Gastroesophageal sphincter (tissue), 4 donors: ENCODE results near the gene TRHDE. TPM values are rescaled to one million over a fixed set of nuclear protein-coding genes. Genes with fewer than 3 reads are reported as not detected.

Source experiments
- ATAC-seq: fragments of 150-250 bp; one replicate; pipeline ENCODE4 v1.9.1; 2016; ENCODE audit warnings: mild to moderate bottlenecking, moderate library complexity
- H3K27ac ChIP-seq, 4 donors: fragments of 200-600 bp; sonication (generic) in 3 of 4; 1 replicate in 3 of 4; 2 replicates in 1 of 4; pipeline ENCODE4 v1.5.1; 2016 to 2019
- H3K27me3 ChIP-seq: fragments of 200-600 bp; sonication (generic); one replicate; pipeline ENCODE4 v1.5.1; 2019
- H3K36me3 ChIP-seq, 2 donors: fragments of 200-600 bp; sonication (generic); one replicate each; pipeline ENCODE4 v1.5.1; 2019; ENCODE audit warnings: control low read depth in 1 of 2
- H3K4me1 ChIP-seq, 3 donors: fragments of 200-600 bp; sonication (generic); 1 replicate in 2 of 3; 2 replicates in 1 of 3; pipeline ENCODE4 v1.5.1; 2016 to 2019; ENCODE audit warnings: control low read depth in 2 of 3
- H3K4me3 ChIP-seq, 2 donors: fragments of 200-600 bp; sonication (generic); one replicate each; pipeline ENCODE4 v1.5.1; 2019; ENCODE audit warnings: mild to moderate bottlenecking in 1 of 2, moderate library complexity in 1 of 2
- H3K9me3 ChIP-seq, 3 donors: fragments of 200-600 bp; sonication (generic); one replicate each; pipeline ENCODE4 v1.5.1; 2017 to 2019; ENCODE audit warnings: control low read depth in 2 of 3
- EP300 ChIP-seq: sonication (generic); formaldehyde crosslinking; IDR thresholded peaks from one replicate; pipeline ENCODE4 v1.6.1; 2017; ENCODE audit warnings: antibody characterized with exemption, mild to moderate bottlenecking
- POLR2A ChIP-seq, 2 donors: fragments of 450-650 bp; IDR thresholded peaks; one replicate each; pipeline ENCODE4 v1.6.1; 2017; ENCODE audit warnings: antibody characterized with exemption in 2 of 2, mild to moderate bottlenecking in 2 of 2, moderate library complexity in 1 of 2
- POLR2AphosphoS5 ChIP-seq: sonication (generic); formaldehyde crosslinking; IDR thresholded peaks from one replicate; pipeline ENCODE4 v1.6.1; 2017; ENCODE audit warnings: antibody characterized with exemption
- WGBS, 2 donors: methylation state at CpG; one replicate each; pipeline ENCODE4 v1.1.5; 2018; ENCODE audit warnings: low coverage in 1 of 2; 5-methylcytosine and 5-hydroxymethylcytosine counted together
- total RNA-seq, 4 donors: library from RNA; depleted of rRNA; stranded (reverse); fragments of >200 nt; gene quantifications; one replicate each; pipeline ENCODE4 v1.1.0, GENCODE V29; 2016
- TF ChIP-seq, protein P1 (sequence below), 4 experiments: fragments of 200-600 bp in 2 of 4; fragments of 450-650 bp in 2 of 4; sonication (generic) in 1 of 4; IDR thresholded peaks; one replicate each; pipeline ENCODE4 v1.5.1; 2017 to 2019; ENCODE audit warnings: antibody characterized with exemption in 4 of 4, mild to moderate bottlenecking in 2 of 4, moderate library complexity in 2 of 4

Gene TRHDE
- total RNA-seq, 4 donors from 2014 or later = 0.74 to 2.3 (median 1.0) TPM

DNA sequence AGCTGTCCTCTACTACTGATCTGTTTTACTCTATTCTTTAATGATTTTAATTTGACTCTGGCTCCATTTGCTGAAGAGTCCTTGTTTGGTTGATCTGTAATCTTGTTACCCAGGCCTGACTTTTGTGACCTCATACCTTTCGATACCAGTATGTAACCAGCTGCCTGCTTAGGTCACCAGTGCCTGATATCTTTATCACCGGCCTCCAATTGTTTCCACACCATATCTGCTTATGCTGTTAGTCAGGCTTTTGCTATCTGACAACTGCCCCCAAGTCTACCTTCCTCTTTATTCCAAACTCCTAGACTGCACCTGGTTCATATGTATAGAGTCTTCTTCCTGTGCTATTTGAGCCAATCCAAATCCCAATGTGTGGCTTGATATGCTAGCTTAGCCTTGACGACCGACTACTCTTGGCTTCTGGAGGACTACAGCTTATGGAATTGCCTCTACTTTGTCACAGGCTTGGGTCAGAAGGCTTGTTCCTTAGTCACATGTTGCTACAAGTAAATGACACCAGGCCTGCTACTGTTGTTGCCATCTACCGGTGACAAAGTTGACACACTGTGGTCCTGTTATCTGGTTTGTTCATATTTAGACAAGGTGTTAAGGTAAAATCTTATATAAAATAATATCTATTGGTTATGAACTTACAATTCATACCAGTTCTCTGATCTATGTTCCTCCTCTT, 193.9 kb downstream of the TRHDE start:
- Histone ChIP-seq H3K4me1 (no peaks in the 10 kb centered on the region), H3K27ac (no peak overlapping the region), H3K27me3 (no peaks in the 10 kb centered on the region), H3K4me3 (no peak overlapping the region), H3K36me3 (no peaks in the 10 kb centered on the region), H3K9me3 (no peaks in the 10 kb centered on the region)
- no peak for ATAC-seq
- TF ChIP-seq EP300 = no peak
- no peak for TF ChIP-seq POLR2A (IDR thresholded peaks at IDR 0.05)
- TF ChIP-seq, protein P1, sequence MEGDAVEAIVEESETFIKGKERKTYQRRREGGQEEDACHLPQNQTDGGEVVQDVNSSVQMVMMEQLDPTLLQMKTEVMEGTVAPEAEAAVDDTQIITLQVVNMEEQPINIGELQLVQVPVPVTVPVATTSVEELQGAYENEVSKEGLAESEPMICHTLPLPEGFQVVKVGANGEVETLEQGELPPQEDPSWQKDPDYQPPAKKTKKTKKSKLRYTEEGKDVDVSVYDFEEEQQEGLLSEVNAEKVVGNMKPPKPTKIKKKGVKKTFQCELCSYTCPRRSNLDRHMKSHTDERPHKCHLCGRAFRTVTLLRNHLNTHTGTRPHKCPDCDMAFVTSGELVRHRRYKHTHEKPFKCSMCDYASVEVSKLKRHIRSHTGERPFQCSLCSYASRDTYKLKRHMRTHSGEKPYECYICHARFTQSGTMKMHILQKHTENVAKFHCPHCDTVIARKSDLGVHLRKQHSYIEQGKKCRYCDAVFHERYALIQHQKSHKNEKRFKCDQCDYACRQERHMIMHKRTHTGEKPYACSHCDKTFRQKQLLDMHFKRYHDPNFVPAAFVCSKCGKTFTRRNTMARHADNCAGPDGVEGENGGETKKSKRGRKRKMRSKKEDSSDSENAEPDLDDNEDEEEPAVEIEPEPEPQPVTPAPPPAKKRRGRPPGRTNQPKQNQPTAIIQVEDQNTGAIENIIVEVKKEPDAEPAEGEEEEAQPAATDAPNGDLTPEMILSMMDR (IDR thresholded peaks at IDR 0.05) = no peak
- no peak for TF ChIP-seq POLR2AphosphoS5
- WGBS, 2 donors = 91 to 97% methylated on average over 5 of the region's 5 CpGs

DNA sequence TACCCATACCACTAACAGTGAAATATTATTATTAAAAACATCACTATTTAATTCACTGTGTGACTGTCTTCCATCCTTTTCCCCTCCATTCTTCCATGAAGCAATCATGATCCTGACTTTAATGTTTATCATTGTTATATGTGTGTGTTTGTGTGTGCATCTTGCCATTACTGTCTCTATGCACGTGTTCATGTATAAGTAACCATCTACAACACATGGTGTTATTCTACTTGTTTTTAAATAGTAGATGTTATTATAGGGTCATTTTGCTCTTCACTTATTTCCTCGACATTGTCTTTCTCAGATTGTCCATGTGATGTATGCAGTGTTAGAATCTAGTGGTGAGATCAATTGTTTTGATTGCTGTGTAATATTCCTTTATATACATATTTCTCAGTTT, 195.8 kb downstream of the TRHDE start:
- Histone ChIP-seq H3K4me1 (no peaks in the 10 kb centered on the region), H3K27me3 (no peaks in the 10 kb centered on the region), H3K36me3 (no peaks in the 10 kb centered on the region), H3K9me3 (no peaks in the 10 kb centered on the region), H3K27ac (no peak overlapping the region), H3K4me3 (no peak overlapping the region)
- 84 to 100% methylated on average over 1 to 2 of the region's 2 CpGs for WGBS, 2 donors
- no peak for ATAC-seq
- TF ChIP-seq POLR2AphosphoS5 (no peak), POLR2A (IDR thresholded peaks at IDR 0.05) (no peak), EP300 (no peak)
- TF ChIP-seq, protein P1 (IDR thresholded peaks at IDR 0.05) = no peak

DNA sequence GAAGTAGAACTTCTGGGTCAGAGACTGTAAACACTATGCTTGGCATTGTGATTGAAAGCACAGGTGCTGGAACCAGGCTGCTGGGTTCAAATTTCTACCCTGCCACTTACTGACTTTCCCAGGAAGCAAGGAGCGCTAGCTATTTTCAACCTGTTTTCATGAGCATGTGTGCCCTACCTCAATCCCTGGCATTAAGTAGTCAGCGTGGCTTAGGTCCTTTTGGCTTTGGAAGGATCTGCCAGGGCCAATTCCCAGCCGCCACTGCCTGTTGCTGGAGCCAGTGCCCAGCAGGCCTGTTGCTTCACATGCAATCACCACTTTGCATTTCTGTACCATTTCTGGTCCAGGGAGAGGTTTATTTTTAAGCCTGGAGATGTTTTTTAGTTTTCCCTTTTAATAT, 196.3 kb downstream of the TRHDE start:
- Histone ChIP-seq H3K36me3 (no peaks in the 10 kb centered on the region), H3K27me3 (no peaks in the 10 kb centered on the region), H3K4me3 (no peak overlapping the region), H3K27ac (no peak overlapping the region), H3K4me1 (no peaks in the 10 kb centered on the region), H3K9me3 (no peaks in the 10 kb centered on the region)
- TF ChIP-seq POLR2A (IDR thresholded peaks at IDR 0.05) = no peak
- TF ChIP-seq EP300 = no peak
- TF ChIP-seq, protein P1 (IDR thresholded peaks at IDR 0.05) = no peak
- WGBS, 2 donors = 81 to 100% methylated on average over 1 to 3 of the region's 3 CpGs
- no peak for ATAC-seq

- H3K27me3 ChIP-seq = no peaks in the 10 kb centered on the region
- ATAC-seq = no peak
- H3K36me3 ChIP-seq = no peaks in the 10 kb centered on the region
- H3K9me3 ChIP-seq = no peaks in the 10 kb centered on the region
- 20 to 36% methylated on average over 3 of the region's 3 CpGs for WGBS, 2 donors
- no peak overlapping the region for H3K4me3 ChIP-seq
- TF ChIP-seq, protein P1 (IDR thresholded peaks at IDR 0.05) = no peak
- TF ChIP-seq POLR2AphosphoS5 (no peak), POLR2A (IDR thresholded peaks at IDR 0.05) (no peak), EP300 (no peak)
- no peak overlapping the region for H3K27ac ChIP-seq
- no peaks in the 10 kb centered on the region for H3K4me1 ChIP-seq
These were observed 199.6 kb downstream of the TRHDE start for GRCh38 chr12:72471806-72472205.

DNA sequence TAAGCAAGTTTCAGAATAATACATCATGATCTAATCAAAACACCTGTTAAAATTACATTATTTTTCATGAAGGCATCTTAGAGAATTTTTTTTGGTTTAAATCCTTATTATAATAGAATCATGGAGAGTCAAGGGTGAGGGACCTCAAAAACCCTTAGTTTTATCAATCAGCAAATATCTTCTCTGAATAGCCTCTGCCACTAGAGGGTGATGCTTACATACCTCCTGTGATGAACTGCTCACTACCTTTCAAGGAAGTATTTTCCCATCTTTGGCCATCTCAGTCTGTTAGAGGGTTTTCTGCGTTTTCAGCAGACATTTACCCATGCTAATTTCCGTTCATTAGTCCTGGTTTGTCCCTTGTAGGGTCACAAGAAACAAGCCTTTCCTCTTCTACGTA, 200.2 kb downstream of the TRHDE start:
- H3K4me3 ChIP-seq = no peak overlapping the region
- no peaks in the 10 kb centered on the region for H3K4me1 ChIP-seq
- H3K9me3 ChIP-seq = no peaks in the 10 kb centered on the region
- no peak for TF ChIP-seq POLR2A (IDR thresholded peaks at IDR 0.05)
- no peak for TF ChIP-seq EP300
- no peak for TF ChIP-seq POLR2AphosphoS5
- TF ChIP-seq, protein P1 (IDR thresholded peaks at IDR 0.05) = no peak
- no peak overlapping the region for H3K27ac ChIP-seq
- no peaks in the 10 kb centered on the region for H3K27me3 ChIP-seq
- no peaks in the 10 kb centered on the region for H3K36me3 ChIP-seq
- WGBS, 2 donors = 74 to 78% methylated on average over 3 of the region's 3 CpGs
- ATAC-seq = no peak
